Measurements from ENCODE around the gene SPON1. TPM values are rescaled to one million over a fixed set of nuclear protein-coding genes. Genes with fewer than 3 reads are reported as not detected.

SPON1 gene
- total and polyA plus RNA-seq, 2 of the 8 experiments (the other 6 are each of a cell fraction or from before 2014, with no cell fraction given): 1.5 to 5.4 TPM

DNA sequence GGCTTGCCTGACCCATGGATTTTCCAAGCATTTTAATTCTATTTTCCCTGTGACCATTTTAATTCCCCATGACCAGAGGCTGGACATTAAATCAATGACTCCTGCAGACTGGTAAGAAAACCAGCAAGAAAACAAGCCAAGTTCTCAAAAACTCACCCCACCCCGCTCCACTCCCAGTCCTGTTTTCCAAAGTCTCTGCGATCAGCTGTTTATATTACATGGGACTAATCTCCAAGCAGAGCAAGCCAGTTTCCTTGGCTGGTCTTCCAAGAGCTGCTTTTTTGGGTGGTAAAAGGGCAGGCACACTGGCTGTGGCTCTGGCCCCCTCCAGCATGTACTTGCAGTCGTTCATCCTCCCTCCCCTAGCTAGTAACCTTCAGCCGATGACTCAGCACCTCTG is 298.5 kb downstream of the SPON1 start:
- Histone ChIP-seq H4K8ac (ENCODE audit: extremely low read depth, insufficient read depth, low read length) (no peak overlapping the region), H3K4me1 (replicated peaks in 1 of 4; ENCODE audit: control insufficient read depth in 3 of 4, insufficient read depth in 4 of 4, low read length in 3 of 4) (no peaks in the 10 kb centered on the region; a peak in 1 of 7 replicates), H3K27me3 (replicated peaks in 1 of 4; ENCODE audit: control insufficient read depth in 3 of 4, extremely low read depth in 1 of 4, insufficient read depth in 3 of 4, low read length in 3 of 4) (peaks cover 0 to 2% (median 0%) of the 10 kb centered on the region in 4 experiments; a peak in 1 of 7 replicates), H2BK15ac (ENCODE audit: low read length) (no peak overlapping the region), H3K18ac (ENCODE audit: extremely low read depth, low read length) (no peak overlapping the region), H4K20me1 (replicated peaks in 1 of 2; ENCODE audit: control insufficient read depth in 1 of 2, insufficient read depth in 2 of 2, low read length in 2 of 2) (no peaks in the 10 kb centered on the region), H3K9me3 (ENCODE audit: insufficient read depth in 2 of 2, low read depth in 1 of 2, low read length in 1 of 2) (peaks cover 15 to 26% of the 10 kb centered on the region in 2 experiments), H3K4me2 (ENCODE audit: insufficient read depth in 1 of 2, low read depth in 2 of 2, low read length in 2 of 2) (no peak overlapping the region), H3K14ac (ENCODE audit: insufficient read length) (no peak overlapping the region), H2AFZ (ENCODE audit: low read length) (no peak overlapping the region), H3K23ac (ENCODE audit: insufficient read length) (no peak overlapping the region), H3K79me1 (ENCODE audit: low read depth, low read length) (no peaks in the 10 kb centered on the region), H3K36me3 (ENCODE audit: control insufficient read depth in 2 of 4, insufficient read depth in 4 of 4, low read length in 3 of 4) (peaks cover 0 to 15% (median 5%) of the 10 kb centered on the region in 4 experiments; a peak in 5 of 8 replicates), H2BK5ac (ENCODE audit: low read depth, low read length) (no peak overlapping the region), H2BK12ac (ENCODE audit: low read depth, low read length) (no peak overlapping the region), H3K79me2 (ENCODE audit: control insufficient read depth in 1 of 2, insufficient read depth in 2 of 2, low read length in 2 of 2) (no peaks in the 10 kb centered on the region), H2BK120ac (replicated peaks; ENCODE audit: low read depth, low read length) (no peak overlapping the region), H3K4ac (replicated peaks; ENCODE audit: insufficient read length, low read depth, low read length) (no peak overlapping the region), H3K4me3 (ENCODE audit: extremely low read depth in 1 of 4, insufficient read depth in 2 of 4, low read depth in 3 of 4, low read length in 4 of 4) (no peak overlapping the region), H3K27ac (ENCODE audit: low read depth, low read length) (no peak overlapping the region), H2BK20ac (ENCODE audit: low read length) (no peak overlapping the region), H4K5ac (ENCODE audit: insufficient read length, low read depth, low read length) (no peak overlapping the region), H4K91ac (replicated peaks; ENCODE audit: insufficient read length, low read length) (no peak overlapping the region), H3K23me2 (ENCODE audit: low read depth, low read length) (no peaks in the 10 kb centered on the region), H3K56ac (replicated peaks; ENCODE audit: insufficient read length, low read depth, low read length) (no peak overlapping the region), H3K9ac (replicated peaks in 1 of 4; ENCODE audit: extremely low read depth in 1 of 4, low read depth in 3 of 4, low read length in 3 of 4) (no peak overlapping the region), H2AK5ac (ENCODE audit: low read depth, low read length) (no peak overlapping the region)
- 87% methylated on average over 4 of the region's 4 CpGs; no CpG with 5 or more reads in 1 of the 2 experiments for WGBS, 2 experiments (ENCODE audit: extremely low coverage in 1 of 2, insufficient coverage in 1 of 2, insufficient read length in 1 of 2, insufficient replicate concordance in 2 of 2, low coverage in 1 of 2, low lambda C conversion rate in 2 of 2, missing lambda C conversion rate in 1 of 2)
- CTCF ChIA-PET (ENCODE audit: partially characterized antibody): interaction anchor here (0.9 to 1.7 kb wide), 9 partner anchors 11 to 645 kb away, joined by 3 to 10 read pairs (median 3); partner anchors contain the start of gene SPON1
- DNase-seq (ENCODE audit: low read depth in 1 of 2, low spot score in 2 of 2): peak in 1 of 2 experiments; percentile 39
- FAIRE-seq: no peak
- POLR2A ChIA-PET (ENCODE audit: partially characterized antibody): interaction anchor here (0.8 to 4.1 kb wide), 8 partner anchors 8 to 503 kb away, joined by 3 to 22 read pairs (median 4); no protein-coding TSS in a partner anchor
- TF ChIP-seq SRF (IDR thresholded peaks at IDR 0.05; ENCODE audit: low read depth, low read length) (no peak), SP1 (IDR thresholded peaks at IDR 0.05; ENCODE audit: low read depth, low read length) (no peak), CBX5 (IDR thresholded peaks at IDR 0.05; ENCODE audit: low read depth, low read length) (no peak), RAD21 (IDR thresholded peaks at IDR 0.05 in 1 of 2, conservative IDR thresholded peaks at IDR 0.05 in 1 of 2; ENCODE audit: low read depth in 2 of 2, low read length in 2 of 2) (no peak), TAF1 (IDR thresholded peaks at IDR 0.05; ENCODE audit: low read depth, low read length) (no peak)
- TF ChIP-seq, protein P1, sequence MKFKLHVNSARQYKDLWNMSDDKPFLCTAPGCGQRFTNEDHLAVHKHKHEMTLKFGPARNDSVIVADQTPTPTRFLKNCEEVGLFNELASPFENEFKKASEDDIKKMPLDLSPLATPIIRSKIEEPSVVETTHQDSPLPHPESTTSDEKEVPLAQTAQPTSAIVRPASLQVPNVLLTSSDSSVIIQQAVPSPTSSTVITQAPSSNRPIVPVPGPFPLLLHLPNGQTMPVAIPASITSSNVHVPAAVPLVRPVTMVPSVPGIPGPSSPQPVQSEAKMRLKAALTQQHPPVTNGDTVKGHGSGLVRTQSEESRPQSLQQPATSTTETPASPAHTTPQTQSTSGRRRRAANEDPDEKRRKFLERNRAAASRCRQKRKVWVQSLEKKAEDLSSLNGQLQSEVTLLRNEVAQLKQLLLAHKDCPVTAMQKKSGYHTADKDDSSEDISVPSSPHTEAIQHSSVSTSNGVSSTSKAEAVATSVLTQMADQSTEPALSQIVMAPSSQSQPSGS (IDR thresholded peaks at IDR 0.05; ENCODE audit: low read length): no peak
